ENCODE data around the gene SIM1. TPM values are rescaled to one million over a fixed set of nuclear protein-coding genes. Genes with fewer than 3 reads are reported as not detected.

SIM1 gene
- total RNA-seq, 4 donors from 2014 or later = not detected

DNA sequence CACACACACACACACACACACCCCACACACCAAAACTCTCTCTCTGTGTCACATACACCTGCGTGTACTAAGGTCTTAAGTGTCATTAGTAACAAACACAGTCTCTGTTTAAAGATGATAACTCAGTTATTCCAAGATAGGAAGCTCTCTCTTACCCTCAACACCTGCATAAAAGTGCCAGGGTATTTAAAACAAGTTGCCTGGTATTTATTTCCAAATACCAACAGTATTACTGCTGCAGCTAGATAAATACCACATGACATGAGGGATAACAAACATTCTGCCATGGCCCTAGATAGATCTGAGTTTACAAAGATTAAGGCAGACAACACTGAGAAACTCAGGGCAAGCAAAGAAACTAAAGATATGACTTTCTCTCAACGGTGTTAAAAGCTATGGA, 118.5 kb downstream of the SIM1 start:
- H3K4me3 ChIP-seq = no peak overlapping the region
- WGBS, 2 donors (ENCODE audit: low coverage in 1 of 2) = 27 to 32% methylated on average over 2 of the region's 2 CpGs

GRCh38 chr6:100344761-100345160, 120.0 kb downstream of the SIM1 start:
- WGBS, 2 donors (ENCODE audit: low coverage in 1 of 2) = 75 to 84% methylated on average over 3 to 4 of the region's 4 CpGs
- Histone ChIP-seq H3K4me3 (no peak overlapping the region), H3K9me3 (no peaks in the 10 kb centered on the region), H3K27me3 (no peaks in the 10 kb centered on the region), H3K36me3 (no peaks in the 10 kb centered on the region), H3K27ac (no peak overlapping the region), H3K4me1 (no peaks in the 10 kb centered on the region)
- ATAC-seq = no peak
- TF ChIP-seq EP300 (IDR thresholded peaks at IDR 0.05) = no peak
- TF ChIP-seq POLR2A (IDR thresholded peaks at IDR 0.05) = no peak
- TF ChIP-seq, protein P1, sequence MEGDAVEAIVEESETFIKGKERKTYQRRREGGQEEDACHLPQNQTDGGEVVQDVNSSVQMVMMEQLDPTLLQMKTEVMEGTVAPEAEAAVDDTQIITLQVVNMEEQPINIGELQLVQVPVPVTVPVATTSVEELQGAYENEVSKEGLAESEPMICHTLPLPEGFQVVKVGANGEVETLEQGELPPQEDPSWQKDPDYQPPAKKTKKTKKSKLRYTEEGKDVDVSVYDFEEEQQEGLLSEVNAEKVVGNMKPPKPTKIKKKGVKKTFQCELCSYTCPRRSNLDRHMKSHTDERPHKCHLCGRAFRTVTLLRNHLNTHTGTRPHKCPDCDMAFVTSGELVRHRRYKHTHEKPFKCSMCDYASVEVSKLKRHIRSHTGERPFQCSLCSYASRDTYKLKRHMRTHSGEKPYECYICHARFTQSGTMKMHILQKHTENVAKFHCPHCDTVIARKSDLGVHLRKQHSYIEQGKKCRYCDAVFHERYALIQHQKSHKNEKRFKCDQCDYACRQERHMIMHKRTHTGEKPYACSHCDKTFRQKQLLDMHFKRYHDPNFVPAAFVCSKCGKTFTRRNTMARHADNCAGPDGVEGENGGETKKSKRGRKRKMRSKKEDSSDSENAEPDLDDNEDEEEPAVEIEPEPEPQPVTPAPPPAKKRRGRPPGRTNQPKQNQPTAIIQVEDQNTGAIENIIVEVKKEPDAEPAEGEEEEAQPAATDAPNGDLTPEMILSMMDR (IDR thresholded peaks at IDR 0.05) = no peak
- no peak for TF ChIP-seq POLR2AphosphoS5 (IDR thresholded peaks at IDR 0.05)

More for the DNA sequence above, 118.5 kb downstream of the SIM1 start:
- Histone ChIP-seq H3K27me3 (no peaks in the 10 kb centered on the region), H3K36me3 (no peaks in the 10 kb centered on the region), H3K27ac (no peak overlapping the region), H3K4me1 (no peaks in the 10 kb centered on the region), H3K9me3 (no peaks in the 10 kb centered on the region)
- TF ChIP-seq EP300 (IDR thresholded peaks at IDR 0.05) (no peak), POLR2AphosphoS5 (IDR thresholded peaks at IDR 0.05) (no peak), POLR2A (IDR thresholded peaks at IDR 0.05) (no peak)
- ATAC-seq = no peak

GRCh38 chr6:100344321-100344720, 120.4 kb downstream of the SIM1 start:
- no peak overlapping the region for H3K4me3 ChIP-seq
- WGBS, 2 donors (ENCODE audit: low coverage in 1 of 2) = 62 to 67% methylated on average over 2 of the region's 2 CpGs
- H3K36me3 ChIP-seq = no peaks in the 10 kb centered on the region
- no peaks in the 10 kb centered on the region for H3K9me3 ChIP-seq
- H3K27ac ChIP-seq = no peak overlapping the region
- H3K27me3 ChIP-seq = no peaks in the 10 kb centered on the region
- no peak for ATAC-seq
- TF ChIP-seq POLR2AphosphoS5 (IDR thresholded peaks at IDR 0.05) (no peak), POLR2A (IDR thresholded peaks at IDR 0.05) (no peak), EP300 (IDR thresholded peaks at IDR 0.05) (no peak)
- TF ChIP-seq, protein P1 (IDR thresholded peaks at IDR 0.05) = no peak
- no peaks in the 10 kb centered on the region for H3K4me1 ChIP-seq

- Histone ChIP-seq H3K9me3 (no peaks in the 10 kb centered on the region), H3K4me3 (no peak overlapping the region), H3K4me1 (no peaks in the 10 kb centered on the region), H3K27ac (no peak overlapping the region), H3K27me3 (no peaks in the 10 kb centered on the region), H3K36me3 (no peaks in the 10 kb centered on the region)
- TF ChIP-seq, protein P1 (IDR thresholded peaks at IDR 0.05) = no peak
- TF ChIP-seq POLR2A (IDR thresholded peaks at IDR 0.05) (no peak), EP300 (IDR thresholded peaks at IDR 0.05) (no peak), POLR2AphosphoS5 (IDR thresholded peaks at IDR 0.05) (no peak)
- ATAC-seq = no peak
- WGBS, 2 donors (ENCODE audit: low coverage in 1 of 2) = 59 to 89% methylated on average over 2 to 4 of the region's 4 CpGs
These were observed 121.2 kb downstream of the SIM1 start for GRCh38 chr6:100343316-100344077.

- 53 to 55% methylated on average over 2 to 3 of the region's 3 CpGs for WGBS, 2 donors (ENCODE audit: low coverage in 1 of 2)
- TF ChIP-seq, protein P1 (IDR thresholded peaks at IDR 0.05) = no peak
- TF ChIP-seq POLR2A (IDR thresholded peaks at IDR 0.05) = no peak
- no peak for TF ChIP-seq POLR2AphosphoS5 (IDR thresholded peaks at IDR 0.05)
- TF ChIP-seq EP300 (IDR thresholded peaks at IDR 0.05) = no peak
- no peak for ATAC-seq
- Histone ChIP-seq H3K27me3 (no peaks in the 10 kb centered on the region), H3K27ac (no peak overlapping the region), H3K4me1 (no peaks in the 10 kb centered on the region), H3K36me3 (no peaks in the 10 kb centered on the region), H3K4me3 (no peak overlapping the region), H3K9me3 (no peaks in the 10 kb centered on the region)
These were observed 121.9 kb downstream of the SIM1 start for GRCh38 chr6:100342830-100343229.
